Left ventricle myocardium inferior (tissue), 1 donor: ENCODE measurements around the gene TGFB2. TPM values are rescaled to one million over a fixed set of nuclear protein-coding genes. Genes with fewer than 3 reads are reported as not detected.
"Not testable (repeated sequence)": the region's sequence is repeated elsewhere in the genome, so short reads cannot be mapped to it uniquely, and the experiment has no call there.

Experiments
- DNase-seq: peaks from one replicate; pipeline ENCODE4 v3.0.0-alpha.2; 2020
- H3K27ac ChIP-seq: fragments of 200-600 bp; replicated peaks from 2 replicates; pipeline ENCODE4 v1.8.0; 2021
- H3K27me3 ChIP-seq: fragments of 200-600 bp; 2 replicates; pipeline ENCODE4 v1.8.0; 2021; ENCODE audit warnings: low read depth
- H3K36me3 ChIP-seq: fragments of 200-600 bp; 2 replicates; pipeline ENCODE4 v1.8.0; 2021
- H3K4me1 ChIP-seq: fragments of 200-600 bp; 2 replicates; pipeline ENCODE4 v1.8.0; 2021
- H3K4me3 ChIP-seq: fragments of 200-600 bp; 2 replicates; pipeline ENCODE4 v1.8.0; 2021; ENCODE audit warnings: mild to moderate bottlenecking, moderate library complexity
- H3K9me3 ChIP-seq: fragments of 200-600 bp; replicated peaks from 2 replicates; pipeline ENCODE4 v1.8.0; 2021
- intact Hi-C: fragments of 100-400 bp; cut with micrococcal nuclease; formaldehyde crosslinking; loops from one replicate; pipeline ENCODE4 v1.11.0; 2022
- total RNA-seq: library from RNA; stranded (reverse); fragmentation: NEBNext Ultra II Directional; extraction: Animal tissue kit (Norgen Biotek cat#: 25700); gene quantifications from one replicate; pipeline ENCODE4 v1.2.1, GENCODE V29; 2021
- TF ChIP-seq, protein P1 (sequence below): fragments of 200-600 bp; IDR thresholded peaks from 2 replicates; pipeline ENCODE4 v1.8.0; 2021; ENCODE audit warnings: antibody characterized with exemption, mild to moderate bottlenecking, borderline replicate concordance
- donor health status: DM: no; HTN: yes; CAD: no; lungs with severe emphysema.

Gene TGFB2
- total RNA-seq, 1 donor from 2014 or later = 4.4 TPM

DNA sequence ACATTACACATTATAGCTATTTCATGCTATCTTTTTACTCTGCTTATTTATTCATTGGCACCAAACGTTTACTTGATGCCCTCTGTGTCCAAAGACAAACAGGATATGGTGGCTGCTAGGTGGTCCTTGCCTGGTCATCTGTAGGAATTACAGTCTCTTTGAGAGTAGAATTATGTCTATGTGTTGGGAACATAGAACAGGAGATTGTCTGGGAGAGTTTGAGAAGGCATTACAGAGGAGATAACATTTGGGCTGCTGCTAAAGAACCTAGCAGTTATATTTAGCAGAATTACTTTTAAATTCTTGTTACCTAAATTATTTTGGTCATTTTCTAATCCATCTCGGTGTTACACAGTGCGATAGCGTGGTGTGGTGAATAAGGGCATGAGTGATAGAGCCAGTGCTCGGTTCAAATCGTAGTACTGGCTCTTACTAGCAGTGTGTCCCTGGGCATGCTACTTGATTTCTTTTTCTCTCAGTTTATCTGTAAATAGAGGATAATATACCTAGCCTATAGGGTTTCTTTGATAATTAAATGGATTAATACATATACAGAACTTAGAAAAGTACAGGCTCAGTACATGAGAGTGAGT, 39.6 kb upstream of the TGFB2 start:
- peak overlapping the region; percentile 77 for H3K27ac ChIP-seq

GRCh38 chr1:218312509-218312908, 32.6 kb upstream of the TGFB2 start:
- no peaks in the 10 kb centered on the region for H3K27me3 ChIP-seq
- TF ChIP-seq, protein P1, sequence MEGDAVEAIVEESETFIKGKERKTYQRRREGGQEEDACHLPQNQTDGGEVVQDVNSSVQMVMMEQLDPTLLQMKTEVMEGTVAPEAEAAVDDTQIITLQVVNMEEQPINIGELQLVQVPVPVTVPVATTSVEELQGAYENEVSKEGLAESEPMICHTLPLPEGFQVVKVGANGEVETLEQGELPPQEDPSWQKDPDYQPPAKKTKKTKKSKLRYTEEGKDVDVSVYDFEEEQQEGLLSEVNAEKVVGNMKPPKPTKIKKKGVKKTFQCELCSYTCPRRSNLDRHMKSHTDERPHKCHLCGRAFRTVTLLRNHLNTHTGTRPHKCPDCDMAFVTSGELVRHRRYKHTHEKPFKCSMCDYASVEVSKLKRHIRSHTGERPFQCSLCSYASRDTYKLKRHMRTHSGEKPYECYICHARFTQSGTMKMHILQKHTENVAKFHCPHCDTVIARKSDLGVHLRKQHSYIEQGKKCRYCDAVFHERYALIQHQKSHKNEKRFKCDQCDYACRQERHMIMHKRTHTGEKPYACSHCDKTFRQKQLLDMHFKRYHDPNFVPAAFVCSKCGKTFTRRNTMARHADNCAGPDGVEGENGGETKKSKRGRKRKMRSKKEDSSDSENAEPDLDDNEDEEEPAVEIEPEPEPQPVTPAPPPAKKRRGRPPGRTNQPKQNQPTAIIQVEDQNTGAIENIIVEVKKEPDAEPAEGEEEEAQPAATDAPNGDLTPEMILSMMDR = no peak
- no peak for DNase-seq
- H3K36me3 ChIP-seq = peaks cover 25% of the 10 kb centered on the region
- no peak overlapping the region for H3K27ac ChIP-seq
- no peak overlapping the region for H3K4me3 ChIP-seq
- H3K4me1 ChIP-seq = no peaks in the 10 kb centered on the region
- intact Hi-C loops = no loop called here
- H3K9me3 ChIP-seq = no peaks in the 10 kb centered on the region

More for the DNA sequence above, 39.6 kb upstream of the TGFB2 start:
- Histone ChIP-seq H3K4me1 (peaks cover 27% of the 10 kb centered on the region), H3K9me3 (no peaks in the 10 kb centered on the region), H3K27me3 (no peaks in the 10 kb centered on the region), H3K4me3 (peak overlapping the region; percentile 6), H3K36me3 (peaks cover 22% of the 10 kb centered on the region)
- intact Hi-C loops = no loop called here
- TF ChIP-seq, protein P1 = no peak
- no peak for DNase-seq

- TF ChIP-seq, protein P1 = no peak
- no peak overlapping the region for H3K4me3 ChIP-seq
- intact Hi-C loops = no loop called here
- no peaks in the 10 kb centered on the region for H3K4me1 ChIP-seq
- no peaks in the 10 kb centered on the region for H3K27me3 ChIP-seq
- DNase-seq = no peak
- H3K9me3 ChIP-seq = no peaks in the 10 kb centered on the region
- peaks cover 6% of the 10 kb centered on the region for H3K36me3 ChIP-seq
- no peak overlapping the region for H3K27ac ChIP-seq
These were observed 30.8 kb upstream of the TGFB2 start for GRCh38 chr1:218314316-218314715.

GRCh38 chr1:218315638-218316037, 29.5 kb upstream of the TGFB2 start:
- TF ChIP-seq, protein P1 = no peak

GRCh38 chr1:218317061-218317460, 28.1 kb upstream of the TGFB2 start:
- TF ChIP-seq, protein P1 = no peak
- no peaks in the 10 kb centered on the region for H3K36me3 ChIP-seq
- H3K9me3 ChIP-seq = no peaks in the 10 kb centered on the region
- no peaks in the 10 kb centered on the region for H3K27me3 ChIP-seq
- no peak for DNase-seq
- intact Hi-C loops = no loop called here
- H3K27ac ChIP-seq = no peak overlapping the region
- H3K4me3 ChIP-seq = no peak overlapping the region
- H3K4me1 ChIP-seq = no peaks in the 10 kb centered on the region

More at GRCh38 chr1:218315638-218316037, 29.5 kb upstream of the TGFB2 start:
- no peak for DNase-seq
- Histone ChIP-seq H3K27ac (no peak overlapping the region), H3K4me1 (no peaks in the 10 kb centered on the region), H3K27me3 (no peaks in the 10 kb centered on the region), H3K4me3 (no peak overlapping the region), H3K9me3 (no peaks in the 10 kb centered on the region), H3K36me3 (peaks cover 5% of the 10 kb centered on the region)
- intact Hi-C loops = no loop called here

DNA sequence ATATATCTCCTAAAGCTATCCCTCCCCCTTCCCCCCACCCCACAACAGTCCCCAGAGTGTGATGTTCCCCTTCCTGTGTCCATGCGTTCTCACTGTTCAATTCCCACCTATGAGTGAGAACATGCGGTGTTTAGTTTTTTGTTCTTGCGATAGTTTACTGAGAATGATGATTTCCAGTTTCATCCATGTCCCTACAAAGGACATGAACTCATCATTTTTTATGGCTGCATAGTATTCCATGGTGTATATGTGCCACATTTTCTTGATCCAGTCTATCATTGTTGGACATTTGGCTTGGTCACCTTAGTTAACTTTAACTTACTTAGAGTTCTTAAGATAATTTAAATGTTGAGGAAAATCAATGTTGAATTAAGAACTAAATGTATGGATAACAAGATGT, 25.0 kb upstream of the TGFB2 start:
- H3K9me3 ChIP-seq, H3K4me1 ChIP-seq, intact Hi-C loops: not testable (repeated sequence)

More for the DNA sequence above, 25.0 kb upstream of the TGFB2 start:
- DNase-seq, H3K4me3 ChIP-seq, H3K27me3 ChIP-seq, H3K27ac ChIP-seq: not testable (repeated sequence)
- peaks cover 20% of the 10 kb centered on the region for H3K36me3 ChIP-seq
